H1 (cell line): ENCODE measurements around the gene SCAP. TPM values are rescaled to one million over a fixed set of nuclear protein-coding genes. Genes with fewer than 3 reads are reported as not detected.

Source experiments
- CTCF ChIA-PET: fragments of 300-600 bp; sonication (Branson Sonifier 250); formaldehyde crosslinking; loops from one replicate; lab custom pipeline; 2021; ENCODE audit not compliant: partially characterized antibody; lab: Charles Lee
- POLR2A ChIA-PET: fragments of 300-600 bp; sonication (Branson Sonifier 250); formaldehyde crosslinking; loops from one replicate; lab custom pipeline; 2021; ENCODE audit warnings: inconsistent platforms; ENCODE audit not compliant: partially characterized antibody; lab: Charles Lee
- DNase-seq, 2 experiments: peaks; one replicate each; pipeline versions ENCODE4 v3.0.0 to v3.0.0-alpha.2; 2010 to 2022; ENCODE audit warnings: low spot score in 2 of 2, low read depth in 1 of 2, mixed read lengths in 1 of 2
- FAIRE-seq: peaks from 2 replicates; lab custom pipeline; 2011; peaks lifted over from hg19 to GRCh38; lab: Jason Lieb, UNC
- H2AFZ ChIP-seq: 2 replicates; pipeline ENCODE4 v1.8.1; 2012; ENCODE audit warnings: low read length, inconsistent platforms
- H2AK5ac ChIP-seq: 2 replicates; pipeline ENCODE4 v1.6.1; 2013; ENCODE audit warnings: low read depth, low read length
- H2BK120ac ChIP-seq: replicated peaks from 2 replicates; pipeline ENCODE3; 2013; ENCODE audit warnings: low read depth, low read length, inconsistent platforms
- H2BK12ac ChIP-seq: 2 replicates; pipeline ENCODE4 v1.6.1; 2013; ENCODE audit warnings: low read depth, low read length
- H2BK15ac ChIP-seq: 2 replicates; pipeline ENCODE4 v1.6.1; 2013; ENCODE audit warnings: low read length
- H2BK20ac ChIP-seq: 2 replicates; pipeline ENCODE4 v1.6.1; 2013; ENCODE audit warnings: low read length
- H2BK5ac ChIP-seq: 2 replicates; pipeline ENCODE4 v1.6.1; 2013; ENCODE audit warnings: low read depth, low read length
- H3K14ac ChIP-seq: 2 replicates; pipeline ENCODE4 v1.6.1; 2013; ENCODE audit warnings: inconsistent platforms; ENCODE audit not compliant: insufficient read length
- H3K18ac ChIP-seq: 2 replicates; pipeline ENCODE4 v1.6.1; 2013; ENCODE audit warnings: low read length; ENCODE audit errors: extremely low read depth
- H3K23ac ChIP-seq: 2 replicates; pipeline ENCODE4 v1.6.1; 2013; ENCODE audit warnings: inconsistent platforms; ENCODE audit not compliant: insufficient read length
- H3K23me2 ChIP-seq: 2 replicates; pipeline ENCODE4 v1.6.1; 2013; ENCODE audit warnings: low read depth, low read length
- H3K27ac ChIP-seq: 2 replicates; pipeline ENCODE4 v1.6.1; 2011; ENCODE audit warnings: low read depth, low read length, inconsistent platforms
- H3K27me3 ChIP-seq, 4 experiments: replicated peaks in 1 of 4; 1 replicate in 1 of 4; 2 replicates in 3 of 4; pipeline versions ENCODE4 v1.6.1 to v1.8.1; 2011 to 2013; ENCODE audit warnings: low read length in 3 of 4, mild to moderate bottlenecking in 3 of 4, inconsistent platforms in 2 of 4, mixed read lengths in 2 of 4, moderate library complexity in 1 of 4; ENCODE audit not compliant: control insufficient read depth in 3 of 4, insufficient read depth in 3 of 4; ENCODE audit errors: extremely low read depth in 1 of 4
- H3K36me3 ChIP-seq, 4 experiments: 2 replicates each; pipeline versions ENCODE4 v1.6.1 to v1.8.1; 2011 to 2013; ENCODE audit warnings: mild to moderate bottlenecking in 4 of 4, low read length in 3 of 4, moderate library complexity in 2 of 4, control low read depth in 1 of 4, inconsistent platforms in 1 of 4; ENCODE audit not compliant: insufficient read depth in 4 of 4, control insufficient read depth in 2 of 4
- H3K4ac ChIP-seq: replicated peaks from 2 replicates; pipeline ENCODE3; 2013; ENCODE audit warnings: low read length, low read depth, mixed read lengths, inconsistent platforms; ENCODE audit not compliant: insufficient read length
- H3K4me1 ChIP-seq, 4 experiments: replicated peaks in 1 of 4; 1 replicate in 1 of 4; 2 replicates in 3 of 4; pipeline versions ENCODE4 v1.6.1 to v1.8.1; 2011 to 2013; ENCODE audit warnings: low read length in 3 of 4, inconsistent platforms in 2 of 4, mixed read lengths in 1 of 4; ENCODE audit not compliant: insufficient read depth in 4 of 4, control insufficient read depth in 3 of 4
- H3K4me2 ChIP-seq, 2 experiments: 2 replicates each; pipeline versions ENCODE4 v1.6.1 to v1.8.1; 2011 to 2013; ENCODE audit warnings: low read depth in 2 of 2, low read length in 2 of 2, control low read depth in 1 of 2, inconsistent platforms in 1 of 2, mild to moderate bottlenecking in 1 of 2; ENCODE audit not compliant: insufficient read depth in 1 of 2
- H3K4me3 ChIP-seq, 4 experiments: fragments of 200-600, 300-600 bp in 1 of 4; sonication (generic), shearing (Covaris generic), sonication (Bioruptor Twin) in 1 of 4; 2 replicates each; pipeline versions ENCODE4 v1.5.1 to v1.8.1; 2011 to 2016; ENCODE audit warnings: low read length in 4 of 4, low read depth in 3 of 4, control low read depth in 2 of 4, inconsistent platforms in 2 of 4, mild to moderate bottlenecking in 2 of 4, mixed read lengths in 1 of 4, moderate library complexity in 1 of 4; ENCODE audit not compliant: insufficient read depth in 2 of 4; ENCODE audit errors: extremely low read depth in 1 of 4
- H3K56ac ChIP-seq: replicated peaks from 2 replicates; pipeline ENCODE3; 2013; ENCODE audit warnings: low read depth, mild to moderate bottlenecking, mixed read lengths, low read length, inconsistent platforms; ENCODE audit not compliant: insufficient read length
- H3K79me1 ChIP-seq: 2 replicates; pipeline ENCODE4 v1.6.1; 2013; ENCODE audit warnings: low read depth, low read length, control low read depth
- H3K79me2 ChIP-seq, 2 experiments: 2 replicates each; pipeline versions ENCODE4 v1.6.1 to v1.8.1; 2012 to 2013; ENCODE audit warnings: low read length in 2 of 2, mild to moderate bottlenecking in 2 of 2, inconsistent platforms in 1 of 2; ENCODE audit not compliant: insufficient read depth in 2 of 2, control insufficient read depth in 1 of 2
- H3K9ac ChIP-seq, 4 experiments: replicated peaks in 1 of 4; 1 replicate in 1 of 4; 2 replicates in 3 of 4; pipeline versions ENCODE4 v1.6.1 to v1.8.1; 2011 to 2013; ENCODE audit warnings: low read depth in 3 of 4, low read length in 3 of 4, control low read depth in 2 of 4, mild to moderate bottlenecking in 2 of 4, moderate library complexity in 2 of 4, inconsistent platforms in 1 of 4; ENCODE audit errors: extremely low read depth in 1 of 4
- H3K9me3 ChIP-seq, 2 experiments: 2 replicates each; pipeline versions ENCODE4 v1.6.1 to v1.8.1; 2012 to 2013; ENCODE audit warnings: mild to moderate bottlenecking in 2 of 2, moderate library complexity in 2 of 2, control low read depth in 1 of 2, inconsistent platforms in 1 of 2, low read depth in 1 of 2, low read length in 1 of 2, mixed read lengths in 1 of 2; ENCODE audit not compliant: insufficient read depth in 2 of 2
- H4K20me1 ChIP-seq, 2 experiments: replicated peaks in 1 of 2; 2 replicates each; pipeline versions ENCODE3 to v1.8.1; 2011 to 2013; ENCODE audit warnings: inconsistent platforms in 2 of 2, low read length in 2 of 2, mild to moderate bottlenecking in 1 of 2; ENCODE audit not compliant: insufficient read depth in 2 of 2, control insufficient read depth in 1 of 2
- H4K5ac ChIP-seq: 2 replicates; pipeline ENCODE4 v1.6.1; 2013; ENCODE audit warnings: low read length, low read depth, mixed read lengths, inconsistent platforms; ENCODE audit not compliant: insufficient read length
- H4K8ac ChIP-seq: 2 replicates; pipeline ENCODE4 v1.8.0; 2013; ENCODE audit warnings: mild to moderate bottlenecking, moderate library complexity, low read length, inconsistent platforms; ENCODE audit not compliant: insufficient read depth; ENCODE audit errors: extremely low read depth
- H4K91ac ChIP-seq: replicated peaks from 2 replicates; pipeline ENCODE3; 2013; ENCODE audit warnings: low read length, mixed read lengths, inconsistent platforms; ENCODE audit not compliant: insufficient read length
- BCL11A ChIP-seq, 2 experiments: IDR thresholded peaks; one replicate each; pipeline ENCODE4 v1.6.1; 2011; ENCODE audit warnings: low read depth in 2 of 2, low read length in 2 of 2, mild to moderate bottlenecking in 2 of 2
- BRCA1 ChIP-seq: IDR thresholded peaks from 2 replicates; pipeline ENCODE4 v1.6.1; 2012; ENCODE audit warnings: low read depth, low read length, improper control_type of control experiment
- CBX5 ChIP-seq: fragments of 300-800, 300-1000 bp; sonication (generic); IDR thresholded peaks from 2 replicates; pipeline ENCODE4 v1.7.1; 2016; ENCODE audit warnings: antibody characterized with exemption, low read length, low read depth
- CHD1 ChIP-seq: IDR thresholded peaks from 2 replicates; pipeline ENCODE4 v1.6.1; 2012; ENCODE audit warnings: low read depth, low read length, improper control_type of control experiment
- FOSL1 ChIP-seq: IDR thresholded peaks from 2 replicates; pipeline ENCODE4 v1.6.1; 2011; ENCODE audit warnings: mild to moderate bottlenecking, low read depth, low read length, moderate library complexity; ENCODE audit not compliant: insufficient read depth
- HDAC2 ChIP-seq, 2 experiments: fragments of 300-600 bp in 1 of 2; sonication (generic) in 1 of 2; IDR thresholded peaks; 2 replicates each; pipeline ENCODE4 v1.6.1; 2011 to 2012; ENCODE audit warnings: low read depth in 2 of 2, low read length in 2 of 2, mild to moderate bottlenecking in 2 of 2, moderate library complexity in 2 of 2, borderline replicate concordance in 1 of 2, inconsistent platforms in 1 of 2
- HDAC6 ChIP-seq: IDR thresholded peaks from one replicate; pipeline ENCODE4 v1.7.1; 2012; ENCODE audit warnings: low read depth, mild to moderate bottlenecking, inconsistent platforms, low read length, moderate library complexity
- KDM1A ChIP-seq: fragments of 200-600, 300-600 bp; sonication (generic); IDR thresholded peaks from 2 replicates; pipeline ENCODE4 v1.7.1; 2016; ENCODE audit warnings: mild to moderate bottlenecking, low read length, borderline replicate concordance
- POU5F1 ChIP-seq: IDR thresholded peaks from 2 replicates; pipeline ENCODE4 v1.6.1; 2011; ENCODE audit warnings: low read depth, mild to moderate bottlenecking, low read length, moderate library complexity
- SUZ12 ChIP-seq: fragments of 200-600 bp; sonication (generic); IDR thresholded peaks from 2 replicates; pipeline ENCODE4 v1.6.1; 2012; ENCODE audit warnings: mild to moderate bottlenecking, inconsistent platforms, low read length, moderate library complexity, mixed read lengths
- YY1 ChIP-seq: IDR thresholded peaks from 2 replicates; pipeline ENCODE4 v1.6.1; 2011; ENCODE audit warnings: low read depth, mild to moderate bottlenecking, low read length
- WGBS, 2 experiments: shearing (Covaris generic) in 1 of 2; methylation state at CpG; one replicate each; pipeline versions ENCODE4 v1.1.6 to v1.1.7; 2013 to 2015; ENCODE audit warnings: low lambda C conversion rate in 2 of 2, mixed read lengths in 2 of 2, inconsistent platforms in 1 of 2, low coverage in 1 of 2, missing lambda C conversion rate in 1 of 2; ENCODE audit not compliant: insufficient replicate concordance in 2 of 2, insufficient coverage in 1 of 2, insufficient read length in 1 of 2; ENCODE audit errors: extremely low coverage in 1 of 2, missing lambda C conversion rate in 1 of 2; 5-methylcytosine and 5-hydroxymethylcytosine counted together
- polyA plus RNA-seq, 7 experiments: library from polyadenylated mRNA; depleted of rRNA in 3 of 7; stranded (reverse) in 5 of 7; unstranded in 2 of 7; fragments of >200 nt in 5 of 7; fragments of 200-250 nt in 2 of 7; gene quantifications; 1 replicate in 5 of 7; 2 replicates in 1 of 7; 4 replicates in 1 of 7; pipeline versions ENCODE4 v1.2.1 to v1.2.3, GENCODE V29; 2011 to 2013; ENCODE audit warnings: missing spikeins in 2 of 7, mixed read lengths in 2 of 7
- total RNA-seq: library from RNA; stranded (reverse); fragmentation: NEBNext Ultra II Directional; extraction: Animal tissue kit (Norgen Biotek cat#: 25700); gene quantifications from 2 replicates; pipeline ENCODE4 v1.2.1, GENCODE V29; 2021

The SCAP gene
- total and polyA plus RNA-seq, 2 of the 8 experiments (the other 6 are each of a cell fraction or from before 2014, with no cell fraction given): 74.0 to 114 TPM

- no peaks in the 10 kb centered on the region; the same call in 1 of the 2 replicates for H3K23me2 ChIP-seq
- H3K4ac ChIP-seq: no peak overlapping the region
- H3K9ac ChIP-seq: no peak overlapping the region
- CTCF ChIA-PET: interaction anchor here (0.6 to 0.8 kb wide), 2 partner anchors 33 to 272 kb away, joined by 3 to 4 read pairs; no protein-coding TSS in a partner anchor
- TF ChIP-seq SUZ12 (no peak), HDAC2 (IDR thresholded peaks at IDR 0.05; ENCODE audit: borderline replicate concordance in 1 of 2, low read depth in 2 of 2, low read length in 2 of 2) (no peak), HDAC6 (no peak), FOSL1 (no peak), KDM1A (no peak), POU5F1 (no peak), BCL11A (IDR thresholded peaks at IDR 0.05; ENCODE audit: low read depth in 2 of 2, low read length in 2 of 2) (no peak), CBX5 (no peak), YY1 (no peak), CHD1 (no peak), BRCA1 (no peak)
- no peak overlapping the region for H4K91ac ChIP-seq
- no peak overlapping the region for H2BK15ac ChIP-seq
- H3K36me3 ChIP-seq: no peaks in the 10 kb centered on the region
- no peak for FAIRE-seq
- no peak overlapping the region for H2BK20ac ChIP-seq
- DNase-seq: no peak
- H3K4me2 ChIP-seq: no peak overlapping the region
- no peaks in the 10 kb centered on the region for H3K27me3 ChIP-seq
- H3K18ac ChIP-seq: no peak overlapping the region
- H4K8ac ChIP-seq: no peak overlapping the region
- no peak overlapping the region for H2BK12ac ChIP-seq
- no peak overlapping the region for H3K27ac ChIP-seq
- no peak overlapping the region for H3K14ac ChIP-seq
- H2BK5ac ChIP-seq: no peak overlapping the region
- H4K5ac ChIP-seq: no peak overlapping the region
- H3K79me2 ChIP-seq: no peaks in the 10 kb centered on the region
- POLR2A ChIA-PET: no interaction called here
- H3K56ac ChIP-seq: no peak overlapping the region
- H3K9me3 ChIP-seq: no peaks in the 10 kb centered on the region
- H2AK5ac ChIP-seq: no peak overlapping the region
- 92% methylated on average over 11 of the region's 11 CpGs; no CpG with 5 or more reads in 1 of the 2 experiments for WGBS, 2 experiments
- H2AFZ ChIP-seq: no peak overlapping the region
- H4K20me1 ChIP-seq: no peaks in the 10 kb centered on the region
- H2BK120ac ChIP-seq: no peak overlapping the region
- no peaks in the 10 kb centered on the region for H3K79me1 ChIP-seq
- no peak overlapping the region for H3K4me3 ChIP-seq
- no peak overlapping the region for H3K23ac ChIP-seq
- no peaks in the 10 kb centered on the region for H3K4me1 ChIP-seq
These were observed 110.3 kb downstream of the SCAP start for GRCh38 chr3:47365213-47366153.
